ENCODE measurements around the gene CACNA1B.
"Not testable (repeated sequence)": the region's sequence is repeated elsewhere in the genome, so short reads cannot be mapped to it uniquely, and the experiment has no call there.

The CACNA1B gene

DNA sequence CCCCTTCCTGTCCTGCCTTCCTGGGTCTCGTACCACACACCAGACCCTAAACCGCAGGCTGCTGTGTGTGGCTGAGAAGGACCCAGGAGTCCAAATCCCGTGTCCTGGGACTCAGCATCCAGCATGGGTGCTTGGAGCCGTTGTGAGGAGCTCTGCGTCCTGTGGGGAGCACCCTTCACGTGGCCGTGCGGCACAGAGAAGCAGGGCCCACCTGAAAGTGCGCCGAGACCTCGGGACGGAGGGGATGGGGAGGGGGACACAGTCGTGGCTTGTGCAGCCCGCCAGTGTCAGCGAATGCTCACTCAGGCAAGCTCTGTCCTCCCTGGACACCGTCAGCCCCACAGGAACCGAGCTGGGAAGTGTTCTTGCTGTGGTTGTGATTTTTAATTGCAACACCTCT lies 244.6 kb downstream of the CACNA1B start:
- DNase-seq = no peak

DNA sequence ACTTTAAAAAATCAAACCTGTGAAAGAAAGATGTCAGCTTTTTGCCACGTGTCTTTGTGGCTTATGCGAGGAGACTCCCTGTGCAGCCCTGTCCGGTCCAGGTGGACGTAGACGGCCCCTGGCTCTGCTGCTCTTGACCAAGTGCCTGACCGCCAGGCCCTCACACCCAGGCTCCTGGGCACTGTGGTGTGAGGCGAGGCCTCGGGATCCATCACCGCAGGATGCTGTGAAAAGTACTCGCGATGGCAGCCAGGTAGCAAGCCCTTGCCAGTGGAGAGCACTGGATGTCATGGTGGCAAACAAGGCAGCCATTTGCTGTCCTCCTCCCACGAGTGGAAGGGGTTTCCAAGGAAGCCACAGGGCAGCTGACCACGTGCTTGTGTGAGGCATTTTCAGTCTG lies 245.1 kb downstream of the CACNA1B start:
- no peak for DNase-seq

DNA sequence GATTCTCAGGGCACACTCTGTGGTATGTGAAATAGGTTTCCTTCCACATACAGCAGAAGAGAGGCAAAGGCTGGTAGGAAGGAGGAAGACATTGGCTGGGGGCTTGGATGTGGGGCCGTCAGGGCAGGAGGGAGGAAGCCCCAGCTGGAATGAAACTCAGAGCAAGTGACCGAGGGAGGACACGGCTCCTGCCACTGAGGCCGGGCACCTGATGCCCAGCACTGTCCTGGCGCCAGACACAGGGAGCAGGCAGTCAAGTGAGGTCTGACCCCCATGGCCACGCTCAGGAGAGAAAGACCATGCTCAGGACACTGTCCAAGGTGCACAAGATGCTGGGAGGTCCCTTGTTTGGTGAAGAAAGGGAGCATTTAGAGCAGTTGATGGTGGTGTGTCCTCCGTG lies 245.5 kb downstream of the CACNA1B start:
- no peak for DNase-seq

DNA sequence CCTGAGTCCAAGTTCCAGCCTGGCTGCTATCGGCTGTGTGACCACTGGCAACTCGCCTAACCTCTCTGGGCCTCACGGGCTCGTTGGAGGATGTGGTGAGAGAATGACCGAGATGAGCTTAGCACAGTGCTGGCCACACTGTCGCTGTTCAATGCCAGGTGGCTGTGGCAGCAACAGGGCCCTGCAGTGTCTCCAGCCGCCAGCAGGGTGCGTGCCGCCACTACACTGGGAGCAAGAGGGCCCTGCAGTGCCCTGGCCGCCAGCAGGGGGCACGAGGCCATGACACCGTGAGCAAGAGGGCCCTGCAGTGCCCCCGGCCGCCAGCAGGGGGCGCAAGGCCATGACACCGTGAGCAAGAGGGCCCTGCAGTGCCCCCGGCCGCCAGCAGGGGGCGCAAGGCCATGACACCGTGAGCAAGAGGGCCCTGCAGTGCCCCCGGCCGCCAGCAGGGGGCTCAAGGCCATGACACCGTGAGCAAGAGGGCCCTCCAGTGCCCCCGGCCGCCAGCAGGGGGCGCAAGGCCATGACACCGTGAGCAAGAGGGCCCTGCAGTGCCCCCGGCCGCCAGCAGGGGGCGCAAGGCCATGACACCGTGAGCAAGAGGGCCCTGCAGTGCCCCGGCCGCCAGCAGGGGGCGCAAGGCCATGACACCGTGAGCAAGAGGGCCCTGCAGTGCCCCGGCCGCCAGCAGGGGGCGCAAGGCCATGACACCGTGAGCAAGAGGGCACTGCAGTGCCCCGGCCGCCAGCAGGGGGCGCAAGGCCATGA lies 248.7 kb downstream of the CACNA1B start:
- DNase-seq = peak; percentile 34 to 51

DNA sequence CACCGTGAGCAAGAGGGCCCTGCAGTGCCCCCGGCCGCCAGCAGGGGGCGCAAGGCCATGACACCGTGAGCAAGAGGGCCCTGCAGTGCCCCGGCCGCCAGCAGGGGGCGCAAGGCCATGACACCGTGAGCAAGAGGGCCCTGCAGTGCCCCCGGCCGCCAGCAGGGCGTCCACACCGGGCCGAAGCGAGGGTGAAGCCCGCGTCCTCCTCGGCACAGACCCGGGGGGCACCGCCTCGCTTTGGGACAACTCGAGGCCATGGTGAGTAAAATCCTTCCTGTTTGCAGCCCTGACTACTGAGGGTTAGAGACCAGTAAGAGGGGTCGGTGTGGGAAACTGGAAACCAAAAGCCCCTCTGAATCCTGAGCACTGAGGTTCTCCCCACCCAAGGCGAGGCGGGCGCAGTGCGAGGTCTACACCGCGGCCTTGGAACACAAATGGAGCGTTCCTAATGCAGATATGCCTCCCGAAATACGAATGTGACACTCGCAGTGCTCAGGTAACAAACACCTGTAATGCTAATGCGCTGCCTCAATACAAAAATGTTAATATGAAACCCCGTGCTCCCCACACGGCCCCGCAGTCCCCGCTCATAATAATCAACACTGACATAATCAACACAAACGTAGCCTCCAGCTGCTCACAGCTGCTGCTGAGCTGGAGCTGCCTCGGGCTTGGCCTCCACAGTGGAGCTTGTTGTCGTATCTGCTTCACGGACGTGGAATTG lies 249.4 kb downstream of the CACNA1B start:
- peak in 1 of 2 donors; percentile 9 for DNase-seq

DNA sequence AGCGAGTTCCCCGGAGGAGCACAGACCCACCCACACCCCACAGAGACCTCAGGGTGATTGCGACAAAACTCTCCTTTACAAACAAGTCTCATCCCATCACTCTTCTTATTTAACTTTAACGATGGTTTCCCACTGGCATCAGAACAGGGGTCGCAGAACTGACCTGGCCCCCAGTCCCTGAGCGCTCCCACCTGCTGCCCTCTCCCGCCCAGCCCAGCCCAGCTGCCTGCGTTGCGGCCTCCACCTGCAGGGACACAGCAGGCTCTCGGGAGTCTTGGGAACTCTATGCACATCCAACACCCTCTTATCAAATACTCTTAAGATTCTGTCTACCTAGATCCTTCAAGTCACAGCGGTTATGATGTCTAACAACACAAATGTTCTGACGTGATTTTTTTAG lies 250.4 kb downstream of the CACNA1B start:
- DNase-seq = not testable (repeated sequence)

DNA sequence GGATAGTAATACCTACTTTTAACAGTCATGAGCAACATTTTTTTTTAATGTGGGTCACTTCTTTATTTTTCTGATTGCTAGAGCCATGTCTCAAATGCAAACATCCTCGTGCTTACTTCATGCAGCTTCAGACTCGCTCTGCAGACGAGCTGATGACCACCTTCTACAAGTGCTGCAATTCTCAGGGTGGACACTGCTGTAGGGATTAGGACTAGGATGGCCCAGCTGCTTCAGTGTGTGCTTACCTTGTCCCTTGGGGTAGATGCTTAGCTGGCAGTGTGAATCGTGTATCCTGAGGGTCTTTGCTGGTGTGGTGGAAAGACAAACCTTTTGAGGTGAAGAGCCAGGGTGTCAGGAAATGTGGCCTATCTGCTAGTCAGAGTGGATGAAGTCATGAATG lies 251.7 kb downstream of the CACNA1B start:
- DNase-seq = not testable (repeated sequence)

DNA sequence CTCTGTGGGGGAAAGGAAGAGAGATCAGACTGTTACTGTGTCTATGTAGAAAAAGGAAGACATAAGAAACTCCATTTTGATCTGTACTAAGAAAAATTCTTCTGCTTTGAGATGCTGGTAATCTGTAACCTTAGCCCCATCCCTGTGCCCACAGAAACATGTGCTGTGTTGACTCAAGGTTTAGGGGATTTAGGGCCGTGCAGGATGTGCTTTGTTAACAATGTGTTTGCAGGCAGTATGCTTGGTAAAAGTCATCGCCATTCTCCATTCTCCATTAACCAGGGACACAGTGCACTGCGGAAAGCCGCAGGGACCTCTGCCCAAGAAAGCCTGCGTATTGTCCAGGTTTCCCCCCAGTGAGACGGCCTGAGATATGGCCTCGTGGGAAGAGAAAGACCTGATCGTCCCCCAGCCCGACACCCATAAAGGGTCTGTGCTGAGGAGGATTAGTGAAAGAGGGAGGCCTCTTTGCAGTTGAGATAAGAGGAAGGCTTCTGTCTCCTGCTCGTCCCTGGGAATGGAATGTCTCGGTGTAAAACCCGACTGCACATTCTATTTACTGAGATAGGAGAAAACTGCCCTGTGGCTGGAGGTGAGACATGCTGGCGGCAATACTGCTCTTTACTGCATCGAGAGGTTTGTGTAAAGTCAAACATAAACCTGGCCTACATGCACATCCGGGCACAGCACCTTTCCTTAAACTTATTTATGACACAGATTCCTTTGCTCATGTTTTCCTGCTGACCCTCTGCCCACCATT lies 255.5 kb downstream of the CACNA1B start:
- not testable (repeated sequence) for DNase-seq

DNA sequence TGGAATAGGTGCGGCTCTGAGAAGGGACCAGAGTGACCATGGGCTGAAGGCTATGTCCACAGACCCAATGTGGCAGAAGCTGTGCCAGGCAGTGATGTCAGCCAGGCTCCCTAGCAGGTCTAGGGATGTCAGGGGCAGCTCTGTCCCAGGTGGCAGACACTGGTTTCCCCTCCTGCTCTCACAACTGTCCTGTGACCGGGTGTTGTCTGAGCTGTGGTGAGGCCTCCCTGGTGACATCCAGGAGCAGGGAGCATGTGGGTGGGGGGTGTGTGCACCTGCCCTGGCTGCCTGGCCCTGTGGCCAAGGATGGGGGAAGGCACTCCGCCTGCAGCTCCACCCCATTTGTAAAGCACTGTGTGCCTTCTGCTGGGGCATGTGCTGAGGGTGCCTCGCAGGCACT lies 257.0 kb downstream of the CACNA1B start:
- not testable (repeated sequence) for DNase-seq

DNA sequence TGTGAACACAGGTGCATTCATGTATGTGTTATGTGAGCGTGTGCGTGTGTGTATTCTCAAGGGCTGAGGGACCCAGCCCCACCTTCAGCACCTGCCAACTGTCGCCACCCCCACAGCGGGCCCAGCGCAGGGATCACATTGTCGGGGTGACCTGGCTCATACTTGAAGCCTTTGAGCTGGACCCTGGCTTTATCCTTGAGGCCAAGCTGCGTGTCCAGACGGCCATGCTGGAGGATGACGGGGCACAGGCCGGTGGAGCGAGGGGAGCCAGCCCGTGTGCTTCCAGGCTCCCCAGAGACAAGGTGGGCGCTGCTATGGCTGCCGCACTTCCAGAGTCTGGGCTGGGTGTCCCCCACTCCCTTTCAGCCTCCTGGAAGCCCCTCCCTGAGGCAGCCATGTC lies 261.5 kb downstream of the CACNA1B start:
- not testable (repeated sequence) for DNase-seq

DNA sequence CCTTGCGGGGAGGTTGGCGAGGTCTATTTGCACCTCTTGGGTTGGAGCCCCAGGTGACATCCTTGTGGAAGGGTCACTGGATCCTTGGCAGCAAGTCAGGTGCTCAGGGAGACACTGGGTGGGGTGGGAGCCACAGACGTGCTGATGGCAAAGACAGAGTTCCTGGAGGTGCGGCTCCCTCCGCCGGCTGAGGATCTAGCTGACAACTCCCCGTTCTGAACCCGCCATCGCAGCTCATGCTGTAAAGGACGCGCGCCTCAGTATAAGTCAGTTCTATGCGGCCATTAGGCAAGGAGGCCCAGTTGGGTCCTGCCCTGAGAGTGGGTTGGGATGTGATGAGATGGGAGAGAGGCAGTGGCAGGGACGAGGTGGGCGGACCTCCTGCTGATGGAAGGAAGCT lies 263.4 kb downstream of the CACNA1B start:
- DNase-seq = not testable (repeated sequence)

DNA sequence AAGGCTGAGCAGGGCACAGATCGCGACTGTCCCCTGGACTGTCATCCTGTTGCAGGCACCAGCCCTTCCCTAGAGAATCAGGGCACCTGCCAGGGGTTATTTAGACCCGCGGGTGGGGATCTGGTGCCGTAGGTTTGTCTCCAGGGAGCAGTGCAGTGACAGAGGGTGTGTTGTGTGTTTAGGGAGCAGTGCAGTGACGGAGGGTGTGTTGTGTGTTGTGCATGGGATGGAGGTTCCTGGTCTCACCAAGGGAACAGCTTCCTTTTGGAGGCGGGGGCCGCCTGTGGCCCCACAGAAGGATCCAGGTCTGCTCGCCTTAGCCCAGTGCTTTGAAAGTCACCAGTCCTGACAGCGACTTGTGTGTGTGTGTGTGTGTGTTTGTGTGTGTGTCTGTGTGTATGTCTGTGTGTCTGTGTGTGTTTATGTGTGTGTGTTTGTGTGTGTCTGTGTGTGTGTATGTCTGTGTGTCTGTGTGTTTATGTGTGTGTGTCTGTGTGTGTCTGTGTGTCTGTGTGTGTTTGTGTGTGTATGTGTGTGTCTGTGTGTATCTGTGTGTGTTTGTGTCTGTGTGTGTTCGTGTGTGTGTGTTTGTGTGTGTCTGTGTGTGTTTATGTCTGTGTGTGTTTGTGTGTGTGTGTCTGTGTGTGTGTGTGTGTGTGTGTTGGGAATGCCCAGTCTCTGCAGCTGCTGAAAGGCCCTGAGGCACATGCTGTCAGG lies 265.1 kb downstream of the CACNA1B start:
- not testable (repeated sequence) for DNase-seq

DNA sequence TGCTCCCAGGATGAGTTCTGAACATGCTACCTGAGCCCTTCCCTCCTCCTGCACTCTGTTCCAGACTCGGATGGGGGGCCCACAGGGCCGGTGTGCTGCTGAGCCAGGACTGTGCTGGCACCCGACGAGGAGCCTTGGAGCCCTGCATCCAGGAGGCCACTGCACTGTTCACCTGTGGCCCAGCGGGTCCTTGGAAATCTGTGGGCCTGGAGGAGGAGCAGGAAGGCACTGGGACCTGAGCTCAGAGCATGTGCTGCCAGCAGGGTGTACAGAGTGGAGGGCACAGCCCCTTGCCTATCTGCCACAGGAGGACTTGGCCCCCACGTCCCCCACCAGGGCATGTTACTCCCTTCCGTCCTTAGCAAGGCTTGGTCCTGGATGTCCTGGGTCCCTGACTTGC lies 265.9 kb downstream of the CACNA1B start:
- DNase-seq = not testable (repeated sequence)

DNA sequence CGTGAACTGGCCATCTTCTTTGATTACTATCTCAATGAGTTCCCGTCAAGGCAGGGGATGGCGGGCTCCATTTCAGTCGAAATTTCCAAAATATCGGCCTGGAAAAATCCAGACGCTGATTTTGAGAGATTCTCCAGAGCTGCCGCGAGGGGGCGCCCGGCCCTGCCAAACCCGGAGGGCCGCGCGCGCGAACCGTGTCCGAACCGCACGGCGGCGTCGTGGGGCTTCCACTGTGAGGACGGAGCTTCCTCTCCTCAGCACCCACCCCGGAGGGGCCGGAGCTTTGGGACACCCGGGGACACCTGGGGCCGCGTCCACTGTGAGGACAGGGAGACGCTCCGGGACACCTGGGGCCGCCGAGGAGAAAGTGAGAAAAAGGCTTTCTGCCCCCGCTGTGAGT lies 270.0 kb downstream of the CACNA1B start:
- peak; percentile 23 to 33 for DNase-seq

DNA sequence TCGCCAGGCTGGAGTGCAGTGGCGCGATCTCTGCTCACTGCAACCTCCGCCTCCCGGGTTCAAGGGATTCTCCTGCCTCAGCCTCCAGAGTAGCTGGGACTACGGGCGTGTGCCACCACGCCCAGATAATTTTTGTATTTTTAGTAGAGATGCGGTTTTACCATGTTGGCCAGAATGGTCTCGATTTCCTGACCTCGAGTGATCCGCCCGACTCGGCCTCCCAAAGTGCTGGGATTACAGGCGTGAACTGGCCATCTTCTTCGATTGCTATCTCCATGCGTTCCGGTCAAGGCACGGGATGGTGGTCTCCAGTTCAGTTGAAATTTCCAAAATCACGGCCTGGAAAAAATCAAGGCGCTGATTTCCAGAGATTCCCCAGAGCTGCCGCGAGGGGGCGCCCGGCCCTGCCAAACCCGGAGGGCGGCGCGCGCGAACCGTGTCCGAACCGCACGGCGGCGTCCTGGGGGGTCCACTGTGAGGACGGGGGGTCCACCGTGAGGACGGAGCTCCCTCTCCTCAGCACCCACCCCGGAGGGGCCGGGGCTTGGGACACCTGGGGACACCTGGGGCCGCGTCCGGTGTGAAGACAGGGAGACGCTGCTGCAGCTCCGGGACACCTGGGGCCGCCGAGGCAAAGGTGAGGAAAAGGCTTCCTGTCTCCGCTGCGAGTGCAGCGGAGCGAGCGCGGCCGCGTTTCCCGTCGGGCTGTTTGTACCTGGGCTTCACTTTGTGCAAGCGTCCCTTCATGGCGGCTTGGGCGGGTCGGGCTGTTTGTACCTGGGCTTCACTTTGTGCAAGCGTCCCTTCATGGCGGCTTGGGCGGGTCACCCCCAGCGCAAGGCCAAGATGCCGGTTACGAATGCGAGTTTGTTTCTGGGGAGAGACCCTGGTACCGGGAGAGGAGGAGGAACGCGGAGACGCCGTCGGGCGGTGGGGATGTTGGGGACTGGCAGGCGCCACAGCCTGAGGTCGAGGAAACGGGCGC lies 272.4 kb downstream of the CACNA1B start:
- DNase-seq = peak in 1 of 2 donors; percentile 38

DNA sequence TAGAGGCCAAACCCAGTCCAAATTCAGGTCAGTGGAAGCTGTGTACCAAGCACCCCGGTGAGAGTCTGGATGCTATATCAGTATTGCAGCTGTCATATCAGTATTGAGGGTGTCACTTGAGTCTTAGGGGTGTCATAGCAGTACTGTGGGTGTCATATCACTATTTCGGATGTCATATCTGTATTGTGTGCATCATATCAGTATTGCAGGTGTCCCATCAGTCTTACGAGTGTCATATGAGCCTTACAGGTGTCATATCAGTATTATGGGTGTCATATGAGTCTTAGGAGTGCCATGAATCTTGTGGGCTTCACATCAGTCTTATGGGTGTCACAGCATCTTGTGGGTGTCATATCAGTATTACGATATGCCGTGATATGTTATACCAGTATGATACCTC lies 278.2 kb downstream of the CACNA1B start:
- DNase-seq = not testable (repeated sequence)

DNA sequence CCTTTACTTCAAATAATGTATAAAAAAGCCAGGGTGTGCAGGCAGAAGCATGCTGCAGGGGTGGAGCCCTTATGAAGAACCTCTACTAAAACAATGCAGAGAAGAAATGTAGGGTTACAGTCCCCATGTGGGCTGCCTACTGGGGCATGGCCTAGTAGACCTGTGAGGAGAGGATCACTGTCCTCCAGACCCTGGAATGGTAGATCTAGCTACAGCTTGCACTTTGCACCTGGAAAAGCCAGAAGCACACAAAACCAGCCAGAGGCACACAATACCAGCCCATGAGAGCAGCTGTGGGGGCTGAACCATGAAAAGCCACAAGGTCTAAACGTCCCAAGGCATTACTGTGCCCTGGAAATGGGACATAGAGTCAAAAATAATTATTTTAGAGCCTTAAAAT lies 289.2 kb downstream of the CACNA1B start:
- not testable (repeated sequence) for DNase-seq
